ENCODE measurements around the gene CARD10.

CARD10 gene

DNA sequence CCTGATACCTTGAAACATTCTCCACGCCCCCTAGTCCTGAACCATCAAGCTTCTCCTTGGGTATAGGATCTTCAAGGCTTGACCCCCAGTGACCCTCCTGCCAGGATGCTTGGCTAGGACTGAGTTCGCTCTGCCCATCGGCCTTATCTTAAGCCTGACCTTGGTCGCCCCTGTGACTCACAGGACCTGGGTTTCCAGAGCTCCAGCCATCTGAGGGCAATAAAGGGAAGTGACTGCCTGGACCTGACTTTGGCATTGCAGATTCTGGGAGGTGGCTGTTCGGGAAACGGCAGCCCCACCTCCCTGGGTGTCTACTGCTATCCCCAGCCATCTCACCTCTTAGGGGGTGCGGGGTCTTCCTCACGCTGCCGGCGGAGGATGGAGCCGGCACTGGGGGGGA lies 15.4 kb downstream of the CARD10 start:
- no peak for TF ChIP-seq EZH2phosphoT487 (IDR thresholded peaks at IDR 0.05; ENCODE audit: borderline replicate concordance)
- TF ChIP-seq, protein P1, sequence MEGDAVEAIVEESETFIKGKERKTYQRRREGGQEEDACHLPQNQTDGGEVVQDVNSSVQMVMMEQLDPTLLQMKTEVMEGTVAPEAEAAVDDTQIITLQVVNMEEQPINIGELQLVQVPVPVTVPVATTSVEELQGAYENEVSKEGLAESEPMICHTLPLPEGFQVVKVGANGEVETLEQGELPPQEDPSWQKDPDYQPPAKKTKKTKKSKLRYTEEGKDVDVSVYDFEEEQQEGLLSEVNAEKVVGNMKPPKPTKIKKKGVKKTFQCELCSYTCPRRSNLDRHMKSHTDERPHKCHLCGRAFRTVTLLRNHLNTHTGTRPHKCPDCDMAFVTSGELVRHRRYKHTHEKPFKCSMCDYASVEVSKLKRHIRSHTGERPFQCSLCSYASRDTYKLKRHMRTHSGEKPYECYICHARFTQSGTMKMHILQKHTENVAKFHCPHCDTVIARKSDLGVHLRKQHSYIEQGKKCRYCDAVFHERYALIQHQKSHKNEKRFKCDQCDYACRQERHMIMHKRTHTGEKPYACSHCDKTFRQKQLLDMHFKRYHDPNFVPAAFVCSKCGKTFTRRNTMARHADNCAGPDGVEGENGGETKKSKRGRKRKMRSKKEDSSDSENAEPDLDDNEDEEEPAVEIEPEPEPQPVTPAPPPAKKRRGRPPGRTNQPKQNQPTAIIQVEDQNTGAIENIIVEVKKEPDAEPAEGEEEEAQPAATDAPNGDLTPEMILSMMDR (conservative IDR thresholded peaks at IDR 0.05; ENCODE audit: low read length) = no peak
- Histone ChIP-seq H3K9me2 (replicated peaks; ENCODE audit: low read depth, low read length) (no peaks in the 10 kb centered on the region), H4K20me1 (ENCODE audit: insufficient read depth, low read length, poor library complexity, severe bottlenecking) (no peaks in the 10 kb centered on the region), H3K9me3 (ENCODE audit: insufficient read depth, low read depth, low read length) (no peaks in the 10 kb centered on the region), H3K79me2 (ENCODE audit: insufficient read depth, low read length) (no peaks in the 10 kb centered on the region), H3K4me2 (ENCODE audit: low read depth, low read length, poor library complexity, severe bottlenecking) (no peak overlapping the region), H3K9ac (ENCODE audit: low read depth, low read length, poor library complexity, severe bottlenecking) (no peak overlapping the region), H3K36me3 (ENCODE audit: insufficient read depth, low read length) (no peaks in the 10 kb centered on the region), H3K4me3 (ENCODE audit: low read length, poor library complexity, severe bottlenecking) (no peak overlapping the region), H3K27me3 (ENCODE audit: insufficient read depth, low read length, poor library complexity, severe bottlenecking) (no peaks in the 10 kb centered on the region), H3F3A (ENCODE audit: low read depth) (no peaks in the 10 kb centered on the region), H2AFZ (ENCODE audit: low read length) (no peak overlapping the region), H3K4me1 (ENCODE audit: insufficient read depth, low read length, poor library complexity, severe bottlenecking) (peaks cover 7% of the 10 kb centered on the region)

DNA sequence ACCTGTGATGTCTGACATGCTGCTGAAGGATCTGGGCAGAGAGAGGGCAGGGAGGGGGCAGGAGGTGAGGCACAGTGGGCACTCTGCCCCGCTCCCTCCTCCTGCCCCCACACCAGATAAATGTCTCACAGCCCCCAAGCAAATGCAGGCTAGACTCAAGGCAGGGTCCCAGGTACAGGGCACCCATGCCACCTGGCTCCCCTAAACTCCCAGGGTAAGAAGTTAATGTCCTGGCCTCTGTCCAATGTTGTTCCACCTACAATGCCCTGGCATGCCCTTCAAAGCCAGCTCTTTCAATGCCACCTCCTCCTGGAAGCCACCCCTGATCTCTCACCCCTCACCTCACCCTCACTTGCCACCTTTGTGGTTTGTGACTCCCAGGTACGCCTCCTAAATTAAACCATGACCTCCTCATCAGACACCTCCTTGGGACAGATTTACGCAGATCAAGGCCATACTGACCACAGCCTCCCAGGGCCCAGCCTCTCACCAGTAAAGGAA lies 16.0 kb downstream of the CARD10 start:
- Histone ChIP-seq H2AFZ (ENCODE audit: low read length) (no peak overlapping the region), H3K4me3 (ENCODE audit: low read length, poor library complexity, severe bottlenecking) (no peak overlapping the region), H4K20me1 (ENCODE audit: insufficient read depth, low read length, poor library complexity, severe bottlenecking) (no peaks in the 10 kb centered on the region), H3K9me2 (replicated peaks; ENCODE audit: low read depth, low read length) (no peaks in the 10 kb centered on the region), H3K4me2 (ENCODE audit: low read depth, low read length, poor library complexity, severe bottlenecking) (no peak overlapping the region), H3F3A (ENCODE audit: low read depth) (no peaks in the 10 kb centered on the region), H3K9ac (ENCODE audit: low read depth, low read length, poor library complexity, severe bottlenecking) (no peak overlapping the region), H3K36me3 (ENCODE audit: insufficient read depth, low read length) (no peaks in the 10 kb centered on the region), H3K27me3 (ENCODE audit: insufficient read depth, low read length, poor library complexity, severe bottlenecking) (no peaks in the 10 kb centered on the region), H3K4me1 (ENCODE audit: insufficient read depth, low read length, poor library complexity, severe bottlenecking) (peaks cover 7% of the 10 kb centered on the region), H3K79me2 (ENCODE audit: insufficient read depth, low read length) (no peaks in the 10 kb centered on the region), H3K9me3 (ENCODE audit: insufficient read depth, low read depth, low read length) (no peaks in the 10 kb centered on the region)
- no peak for TF ChIP-seq EZH2phosphoT487 (IDR thresholded peaks at IDR 0.05; ENCODE audit: borderline replicate concordance)

DNA sequence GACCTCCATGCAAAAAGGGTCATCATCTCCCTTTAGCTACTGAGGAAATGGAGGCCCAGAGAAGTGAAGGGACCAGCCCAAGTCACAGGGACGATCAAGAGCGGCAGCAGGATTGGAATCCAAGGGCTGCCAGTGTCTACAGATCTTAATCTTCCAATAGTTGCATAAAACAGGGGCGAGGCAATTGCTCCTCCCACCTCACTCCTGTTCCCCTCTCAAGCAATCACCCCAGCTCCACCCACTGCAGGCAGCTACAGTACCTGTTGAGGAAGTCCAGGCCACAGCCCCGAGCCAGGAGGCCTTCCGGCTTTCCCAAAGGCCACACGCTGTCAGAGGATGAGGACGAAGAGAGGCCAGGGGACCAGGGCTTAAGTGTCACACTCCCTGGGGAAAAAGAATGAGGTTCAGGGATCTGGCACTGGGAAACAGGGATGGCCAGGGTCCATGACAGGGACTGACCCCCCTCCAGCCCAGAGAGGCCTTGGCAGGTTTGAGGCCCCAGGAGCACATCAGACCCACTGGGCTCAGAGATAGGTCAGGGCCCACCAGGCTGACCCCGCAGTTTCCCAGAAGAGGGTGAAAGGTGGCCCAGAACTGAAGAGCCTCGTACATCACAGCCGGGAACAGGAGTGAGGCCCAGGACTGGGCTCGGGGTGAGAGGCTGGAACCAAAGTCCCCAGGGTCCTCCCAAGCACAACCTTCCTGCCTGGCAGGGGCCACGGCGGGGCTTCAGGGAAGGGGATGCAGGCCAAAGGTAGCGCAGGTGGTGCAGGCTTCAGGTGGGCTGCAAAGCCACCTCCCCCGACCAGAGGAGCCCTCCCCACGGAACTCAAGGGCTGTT lies 16.7 kb downstream of the CARD10 start:
- H3K4me3 ChIP-seq (ENCODE audit: low read length, poor library complexity, severe bottlenecking) = no peak overlapping the region
- H3K9me2 ChIP-seq (replicated peaks; ENCODE audit: low read depth, low read length) = no peaks in the 10 kb centered on the region
- H3F3A ChIP-seq (ENCODE audit: low read depth) = no peaks in the 10 kb centered on the region
- peaks cover 7% of the 10 kb centered on the region for H3K4me1 ChIP-seq (ENCODE audit: insufficient read depth, low read length, poor library complexity, severe bottlenecking)
- no peaks in the 10 kb centered on the region for H3K27me3 ChIP-seq (ENCODE audit: insufficient read depth, low read length, poor library complexity, severe bottlenecking)
- H4K20me1 ChIP-seq (ENCODE audit: insufficient read depth, low read length, poor library complexity, severe bottlenecking) = no peaks in the 10 kb centered on the region
- no peak overlapping the region for H2AFZ ChIP-seq (ENCODE audit: low read length)
- H3K9ac ChIP-seq (ENCODE audit: low read depth, low read length, poor library complexity, severe bottlenecking) = no peak overlapping the region
- no peak overlapping the region for H3K4me2 ChIP-seq (ENCODE audit: low read depth, low read length, poor library complexity, severe bottlenecking)
- H3K79me2 ChIP-seq (ENCODE audit: insufficient read depth, low read length) = no peaks in the 10 kb centered on the region
- TF ChIP-seq, protein P1 (conservative IDR thresholded peaks at IDR 0.05; ENCODE audit: low read length) = no peak
- TF ChIP-seq EZH2phosphoT487 (IDR thresholded peaks at IDR 0.05; ENCODE audit: borderline replicate concordance) = no peak
- H3K36me3 ChIP-seq (ENCODE audit: insufficient read depth, low read length) = no peaks in the 10 kb centered on the region
- H3K9me3 ChIP-seq (ENCODE audit: insufficient read depth, low read depth, low read length) = no peaks in the 10 kb centered on the region

Data from Loucy (cell line).